HepG2 (cell line): ENCODE data around the gene SOST. TPM values are rescaled to one million over a fixed set of nuclear protein-coding genes. Genes with fewer than 3 reads are reported as not detected.

ENCODE experiments used
- ATAC-seq: fragments of 200-7000 bp; cut with Tn5 transposase; 3 replicates; pipeline ENCODE4 v1.9.1; 2020; ENCODE audit warnings: mild to moderate bottlenecking, moderate library complexity
- BruUV-seq: library from RNA; stranded (reverse); fragments of 400-500 nt; replicated peaks from 2 replicates; lab custom pipeline; 2021; lab: Mats Ljungman, UMichigan
- CTCF ChIA-PET: fragments of 300-600 bp; formaldehyde crosslinking; extraction: SDS; loops from one replicate; lab custom pipeline; 2021; ENCODE audit warnings: low total read pairs, inconsistent platforms, low intra/inter-chr PET ratio; lab: Yijun Ruan, JAX
- POLR2A ChIA-PET: fragments of 350-600 bp; sonication (Branson Sonifier 250); formaldehyde crosslinking; loops from one replicate; lab custom pipeline; 2020; ENCODE audit warnings: antibody characterized with exemption, inconsistent platforms; lab: Yijun Ruan, JAX
- DNase-seq: peaks from one replicate; pipeline ENCODE4 v3.0.0-alpha.2; 2015; ENCODE audit warnings: low spot score
- FAIRE-seq: peaks from 3 replicates; lab custom pipeline; 2011; peaks lifted over from hg19 to GRCh38; lab: Jason Lieb, UNC
- H2AFZ ChIP-seq: one replicate; pipeline ENCODE4 v1.6.1; 2011; ENCODE audit warnings: low read length, inconsistent platforms
- H3K27ac ChIP-seq: fragments of 300-600 bp; 3 replicates; pipeline ENCODE4 v1.8.0; 2011; ENCODE audit warnings: mixed run types, mild to moderate bottlenecking, mixed read lengths, low read length, inconsistent platforms; ENCODE audit not compliant: insufficient read depth; ENCODE audit errors: extremely low read length
- H3K27me3 ChIP-seq, 2 experiments: fragments of 200-600 bp in 1 of 2; 2 replicates in 1 of 2; 3 replicates in 1 of 2; pipeline versions ENCODE4 v1.6.0 to v1.8.0; 2011; ENCODE audit warnings: low read length in 2 of 2, mild to moderate bottlenecking in 2 of 2, moderate library complexity in 2 of 2, inconsistent platforms in 1 of 2; ENCODE audit not compliant: insufficient read depth in 2 of 2, control insufficient read depth in 1 of 2
- H3K36me3 ChIP-seq, 2 experiments: fragments of 200-600 bp in 1 of 2; replicated peaks in 1 of 2; 2 replicates in 1 of 2; 3 replicates in 1 of 2; pipeline versions ENCODE4 v1.5.1 to v1.8.0; 2011; ENCODE audit warnings: low read length in 2 of 2, inconsistent platforms in 1 of 2; ENCODE audit not compliant: insufficient read depth in 2 of 2, control insufficient read depth in 1 of 2
- H3K4me1 ChIP-seq: 2 replicates; pipeline ENCODE4 v1.5.1; 2012; ENCODE audit warnings: low read length, inconsistent platforms; ENCODE audit not compliant: insufficient read depth
- H3K4me2 ChIP-seq: 2 replicates; pipeline ENCODE4 v1.6.0; 2011; ENCODE audit warnings: low read depth, low read length, inconsistent platforms
- H3K4me3 ChIP-seq, 3 experiments: fragments of 200-600 bp in 1 of 3; sonication (generic), shearing (Covaris generic) in 1 of 3; replicated peaks in 1 of 3; 2 replicates each; pipeline ENCODE4 v1.5.1; 2011 to 2016; ENCODE audit warnings: low read length in 3 of 3, inconsistent platforms in 2 of 3, low read depth in 2 of 3, mild to moderate bottlenecking in 2 of 3, control low read depth in 1 of 3, mixed read lengths in 1 of 3; ENCODE audit not compliant: insufficient read depth in 1 of 3
- H3K79me2 ChIP-seq: one replicate; pipeline ENCODE4 v1.6.1; 2011; ENCODE audit warnings: low read length, inconsistent platforms; ENCODE audit not compliant: insufficient read depth
- H3K9ac ChIP-seq: 2 replicates; pipeline ENCODE4 v1.6.0; 2011; ENCODE audit warnings: mild to moderate bottlenecking, low read depth, low read length, inconsistent platforms; ENCODE audit not compliant: insufficient read depth
- H3K9me3 ChIP-seq: 2 replicates; pipeline ENCODE4 v1.5.1; 2012; ENCODE audit warnings: mild to moderate bottlenecking, low read length
- H4K20me1 ChIP-seq: 2 replicates; pipeline ENCODE4 v1.6.0; 2011; ENCODE audit warnings: inconsistent platforms, mild to moderate bottlenecking, low read length, moderate library complexity; ENCODE audit not compliant: insufficient read depth
- ARID3A ChIP-seq: IDR thresholded peaks from 2 replicates; pipeline ENCODE4 v1.6.1; 2012; ENCODE audit warnings: low read depth, low read length, improper control_type of control experiment
- IRF2 ChIP-seq: IDR thresholded peaks from 2 replicates; pipeline ENCODE4 v1.6.1; 2018; ENCODE audit warnings: missing genetic modification reagents, missing compliant biosample characterization
- PLRG1 ChIP-seq: fragments of 450-650 bp; conservative IDR thresholded peaks from 2 replicates; pipeline ENCODE4 v1.6.1; 2016
- PLSCR1 ChIP-seq: sonication (generic); formaldehyde crosslinking; IDR thresholded peaks from 2 replicates; pipeline ENCODE4 v1.5.0; 2020; ENCODE audit warnings: missing genetic modification reagents, mild to moderate bottlenecking, borderline replicate concordance
- ZFYVE20 ChIP-seq: sonication (generic); formaldehyde crosslinking; IDR thresholded peaks from 2 replicates; pipeline ENCODE4 v1.8.0; 2023; ENCODE audit warnings: low read depth, mild to moderate bottlenecking, moderate library complexity, missing genetic modification reagents, borderline replicate concordance
- ZMAT5 ChIP-seq: sonication (generic); formaldehyde crosslinking; IDR thresholded peaks from 2 replicates; pipeline ENCODE4 v1.5.0; 2020; ENCODE audit warnings: mild to moderate bottlenecking, low read depth, missing genetic modification reagents, borderline replicate concordance
- ZMYM4 ChIP-seq: sonication (generic); formaldehyde crosslinking; IDR thresholded peaks from 2 replicates; pipeline ENCODE4 v1.8.1; 2023; ENCODE audit warnings: mild to moderate bottlenecking, missing genetic modification reagents
- ZNF12 ChIP-seq: sonication (generic); formaldehyde crosslinking; IDR thresholded peaks from 2 replicates; pipeline ENCODE4 v1.5.0; 2020; ENCODE audit warnings: missing genetic modification reagents
- ZNF234 ChIP-seq: sonication (generic); formaldehyde crosslinking; conservative IDR thresholded peaks from 2 replicates; pipeline ENCODE4 v1.5.1; 2020; ENCODE audit warnings: mild to moderate bottlenecking, missing genetic modification reagents
- ZNF260 ChIP-seq: sonication (generic); formaldehyde crosslinking; IDR thresholded peaks from 2 replicates; pipeline ENCODE4 v1.4.0; 2020; ENCODE audit warnings: missing genetic modification reagents, low read depth, mild to moderate bottlenecking, borderline replicate concordance
- ZNF33A ChIP-seq: sonication (generic); formaldehyde crosslinking; IDR thresholded peaks from 2 replicates; pipeline ENCODE4 v1.5.1; 2020; ENCODE audit warnings: missing genetic modification reagents, mild to moderate bottlenecking, moderate library complexity, borderline replicate concordance
- WGBS: methylation state at CpG from one replicate; pipeline ENCODE4 v1.1.6; 2017; ENCODE audit warnings: low lambda C conversion rate; 5-methylcytosine and 5-hydroxymethylcytosine counted together
- in situ Hi-C: cut with HindIII; loops from 2 replicates; pipeline ENCODE4 v1.10.0; 2017; ENCODE audit warnings: low pct_unique_long_range_greater_than_20kb; ENCODE audit not compliant: extremely low pct_ligation_motif_present
- intact Hi-C: fragments of 100-400 bp; cut with micrococcal nuclease; formaldehyde crosslinking; loops from one replicate; pipeline ENCODE4 v1.10.0; 2022; ENCODE audit not compliant: unreplicated experiment
- polyA plus RNA-seq, 8 experiments: library from polyadenylated mRNA; depleted of rRNA in 3 of 8; stranded (reverse) in 7 of 8; unstranded in 1 of 8; fragments of >200 nt; fragmentation: Illumina TruSeq in 4 of 8; extraction: Trizol in 4 of 8; gene quantifications; 2 replicates each; pipeline versions ENCODE4 v1.2.1 to v1.2.3, GENCODE V29; 2011 to 2016; ENCODE audit warnings: low read depth in 4 of 8, missing spikeins in 1 of 8, mixed read lengths in 1 of 8; ENCODE audit not compliant: insufficient read depth in 1 of 8
- total RNA-seq, 5 experiments: library from RNA; depleted of rRNA; stranded (reverse); fragments of >200 nt; fragmentation: Illumina TruSeq; extraction: Trizol; gene quantifications; 2 replicates each; pipeline ENCODE4 v1.2.3, GENCODE V29; 2016; ENCODE audit warnings: low read depth in 1 of 5

Gene SOST
- total and polyA plus RNA-seq, 2 of the 13 experiments (the other 11 are each of a cell fraction or from before 2014, with no cell fraction given), result not detected

- TF ChIP-seq ARID3A (no peak), ZMYM4 (CRISPR knock-in tag) (no peak)
Measured at GRCh38 chr17:43741636-43742035, 17.0 kb downstream of the SOST start (continued).

- Histone ChIP-seq H3K27ac (no peak overlapping the region), H3K4me3 (no peak overlapping the region), H4K20me1 (no peaks in the 10 kb centered on the region), H3K9me3 (no peaks in the 10 kb centered on the region), H2AFZ (no peak overlapping the region), H3K36me3 (no peaks in the 10 kb centered on the region), H3K27me3 (peaks cover 5 to 48% of the 10 kb centered on the region in 2 experiments; a peak in 3 of 5 replicates), H3K4me2 (no peak overlapping the region), H3K4me1 (no peaks in the 10 kb centered on the region), H3K79me2 (no peaks in the 10 kb centered on the region), H3K9ac (no peak overlapping the region)
- DNase-seq (no peak), FAIRE-seq (no peak), ATAC-seq (no peak)
- CTCF ChIA-PET, result no interaction called here
- POLR2A ChIA-PET, result no interaction called here
- TF ChIP-seq ZNF260 (CRISPR knock-in tag), result no peak
- 2% methylated on average over 4 of the region's 4 CpGs for WGBS
- intact Hi-C loops (no loop called here), in situ Hi-C loops (no loop called here)
- no TSS peak for BruUV-seq
Measured at GRCh38 chr17:43740541-43740940, 18.1 kb downstream of the SOST start.

- intact Hi-C loops, result no loop called here
- ATAC-seq (no peak), FAIRE-seq (no peak), DNase-seq (no peak)
- BruUV-seq, result no TSS peak
- 2% methylated on average over 2 of the region's 2 CpGs for WGBS
- in situ Hi-C loops, result no loop called here
- Histone ChIP-seq H2AFZ (no peak overlapping the region), H4K20me1 (no peaks in the 10 kb centered on the region), H3K27me3 (peaks cover 2 to 33% of the 10 kb centered on the region in 2 experiments; a peak in 3 of 5 replicates), H3K9ac (no peak overlapping the region), H3K4me2 (no peak overlapping the region), H3K4me3 (no peak overlapping the region), H3K36me3 (no peaks in the 10 kb centered on the region), H3K79me2 (no peaks in the 10 kb centered on the region), H3K27ac (no peak overlapping the region), H3K9me3 (no peaks in the 10 kb centered on the region), H3K4me1 (no peaks in the 10 kb centered on the region)
- POLR2A ChIA-PET, result no interaction called here
- CTCF ChIA-PET, result no interaction called here
- no peak for TF ChIP-seq ZFYVE20 (CRISPR knock-in tag)
- TF ChIP-seq ZNF12 (CRISPR knock-in tag), result no peak
- no peak for TF ChIP-seq ZMAT5 (CRISPR knock-in tag)
- TF ChIP-seq ZNF234 (CRISPR knock-in tag), result no peak
- no peak for TF ChIP-seq PLSCR1 (CRISPR knock-in tag)
- no peak for TF ChIP-seq IRF2 (CRISPR knock-in tag)
- no peak for TF ChIP-seq PLRG1
- TF ChIP-seq ZNF33A (CRISPR knock-in tag), result no peak
Measured at GRCh38 chr17:43737722-43738121, 20.9 kb downstream of the SOST start.
